Esophagus squamous epithelium (tissue), 5 donors: ENCODE results near the gene CDK17. TPM values are rescaled to one million over a fixed set of nuclear protein-coding genes. Genes with fewer than 3 reads are reported as not detected.

ENCODE experiments used
- DNase-seq: peaks from one replicate; lab custom pipeline; 2025; lab: John Stamatoyannopoulos, UW
- H3K27ac ChIP-seq, 4 donors: fragments of 200-600 bp; sonication (generic); one replicate each; pipeline ENCODE4 v1.5.1; 2016 to 2019; ENCODE audit warnings: mild to moderate bottlenecking in 1 of 4
- H3K27me3 ChIP-seq, 4 donors: fragments of 200-600 bp; sonication (generic); 1 replicate in 3 of 4; 2 replicates in 1 of 4; pipeline versions ENCODE4 v1.5.1 to v1.6.0; 2017 to 2021; ENCODE audit warnings: antibody characterized with exemption in 1 of 4
- H3K36me3 ChIP-seq, 3 donors: fragments of 200-600 bp; sonication (generic); one replicate each; pipeline ENCODE4 v1.5.1; 2016 to 2019
- H3K4me1 ChIP-seq, 3 donors: fragments of 200-600 bp; sonication (generic); one replicate each; pipeline ENCODE4 v1.5.1; 2017 to 2019
- H3K4me3 ChIP-seq, 4 donors: fragments of 200-600 bp; sonication (generic); 1 replicate in 3 of 4; 2 replicates in 1 of 4; pipeline ENCODE4 v1.5.1; 2016 to 2019; ENCODE audit warnings: mild to moderate bottlenecking in 2 of 4, moderate library complexity in 1 of 4
- H3K9me3 ChIP-seq, 3 donors: fragments of 200-600 bp; sonication (generic); one replicate each; pipeline ENCODE4 v1.5.1; 2016 to 2019
- POLR2A ChIP-seq, 4 donors: fragments of 450-650 bp; IDR thresholded peaks; one replicate each; pipeline ENCODE4 v1.6.1; 2017; ENCODE audit warnings: antibody characterized with exemption in 4 of 4, mild to moderate bottlenecking in 4 of 4, moderate library complexity in 3 of 4
- WGBS, 2 donors: methylation state at CpG; one replicate each; pipeline ENCODE4 v1.1.5; 2018; 5-methylcytosine and 5-hydroxymethylcytosine counted together
- intact Hi-C: fragments of 100-400 bp; cut with DNase I; formaldehyde crosslinking; loops from one replicate; pipeline ENCODE4 v1.15.0; 2022
- small RNA-seq, 4 donors: library from RNA; depleted of rRNA; stranded (forward); fragments of <200 nt; gene quantifications; one replicate each; pipeline ENCODE3, GENCODE V24; 2016
- total RNA-seq, 4 donors: library from RNA; depleted of rRNA; stranded (reverse); fragments of >200 nt; gene quantifications; one replicate each; pipeline ENCODE4 v1.1.0, GENCODE V29; 2016
- TF ChIP-seq, protein P1 (sequence below), 6 experiments: fragments of 450-650 bp in 4 of 6; fragments of 200-600 bp in 2 of 6; sonication (generic) in 2 of 6; IDR thresholded peaks; one replicate each; pipeline ENCODE4 v1.5.1; 2016 to 2019; ENCODE audit warnings: antibody characterized with exemption in 6 of 6, mild to moderate bottlenecking in 4 of 6, moderate library complexity in 4 of 6
- donor health status: DM: yes; HTN: yes; CAD: no.

Gene CDK17
- total RNA-seq, 4 donors from 2014 or later = 15.4 to 37.4 (median 19.9) TPM

DNA sequence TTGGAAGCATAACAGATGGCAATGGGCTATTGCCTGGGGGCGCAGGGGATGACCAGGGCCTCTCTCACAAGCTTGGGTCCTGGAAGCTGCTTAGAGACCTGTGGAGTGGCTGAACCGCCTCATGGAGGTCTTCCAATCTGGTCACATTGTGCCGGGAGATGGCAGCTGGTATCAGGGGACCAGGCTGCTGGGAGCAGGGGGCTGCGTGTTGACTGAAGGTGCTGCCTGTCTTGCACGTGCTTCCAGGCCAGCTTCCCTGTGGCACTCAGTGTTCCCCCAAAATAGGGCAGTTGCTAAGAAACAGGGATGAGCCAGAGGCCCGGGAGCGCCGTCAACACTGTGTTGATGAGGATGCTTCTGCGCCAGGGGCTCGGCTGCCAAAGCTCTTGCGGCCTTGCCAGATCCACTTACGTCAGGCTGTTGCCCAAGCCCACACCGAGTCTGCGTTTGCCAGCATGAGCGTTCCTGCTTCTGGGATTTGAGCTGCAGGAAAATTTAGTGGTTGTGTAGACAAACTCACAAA is 166.2 kb downstream of the CDK17 start:
- no peak for TF ChIP-seq POLR2A (IDR thresholded peaks at IDR 0.05)
- TF ChIP-seq, protein P1, sequence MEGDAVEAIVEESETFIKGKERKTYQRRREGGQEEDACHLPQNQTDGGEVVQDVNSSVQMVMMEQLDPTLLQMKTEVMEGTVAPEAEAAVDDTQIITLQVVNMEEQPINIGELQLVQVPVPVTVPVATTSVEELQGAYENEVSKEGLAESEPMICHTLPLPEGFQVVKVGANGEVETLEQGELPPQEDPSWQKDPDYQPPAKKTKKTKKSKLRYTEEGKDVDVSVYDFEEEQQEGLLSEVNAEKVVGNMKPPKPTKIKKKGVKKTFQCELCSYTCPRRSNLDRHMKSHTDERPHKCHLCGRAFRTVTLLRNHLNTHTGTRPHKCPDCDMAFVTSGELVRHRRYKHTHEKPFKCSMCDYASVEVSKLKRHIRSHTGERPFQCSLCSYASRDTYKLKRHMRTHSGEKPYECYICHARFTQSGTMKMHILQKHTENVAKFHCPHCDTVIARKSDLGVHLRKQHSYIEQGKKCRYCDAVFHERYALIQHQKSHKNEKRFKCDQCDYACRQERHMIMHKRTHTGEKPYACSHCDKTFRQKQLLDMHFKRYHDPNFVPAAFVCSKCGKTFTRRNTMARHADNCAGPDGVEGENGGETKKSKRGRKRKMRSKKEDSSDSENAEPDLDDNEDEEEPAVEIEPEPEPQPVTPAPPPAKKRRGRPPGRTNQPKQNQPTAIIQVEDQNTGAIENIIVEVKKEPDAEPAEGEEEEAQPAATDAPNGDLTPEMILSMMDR (IDR thresholded peaks at IDR 0.05) = no peak
- intact Hi-C loops = no loop called here
- peaks cover 42 to 85% (median 63%) of the 10 kb centered on the region in 3 donors for H3K4me1 ChIP-seq
- no peak overlapping the region for H3K4me3 ChIP-seq
- DNase-seq = no peak
- peak overlapping the region; percentile 67 to 95 (median 87) for H3K27ac ChIP-seq
- H3K9me3 ChIP-seq = no peaks in the 10 kb centered on the region
- peaks cover 0 to 48% (median 6%) of the 10 kb centered on the region in 3 donors for H3K36me3 ChIP-seq
- no peaks in the 10 kb centered on the region for H3K27me3 ChIP-seq
- 29 to 35% methylated on average over 8 of the region's 15 CpGs for WGBS, 2 donors

DNA sequence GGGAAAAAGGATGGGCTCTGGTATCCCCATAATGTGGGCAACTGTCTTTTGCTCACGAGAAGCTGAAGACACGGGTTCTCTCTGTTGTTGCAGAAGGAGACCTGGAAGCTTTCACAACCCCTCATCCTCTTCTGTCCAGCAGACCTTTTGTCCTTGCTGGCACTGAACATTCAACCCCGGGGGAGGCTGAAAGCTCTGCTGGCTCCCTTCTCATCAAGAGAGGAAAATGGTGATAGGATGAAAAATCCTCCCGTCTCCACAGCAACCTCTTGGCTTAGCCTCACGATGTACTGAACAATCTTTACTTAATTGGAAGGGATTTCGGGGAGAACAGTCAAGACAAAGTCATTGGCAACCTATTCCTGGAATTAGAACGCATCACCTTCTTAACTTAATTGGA is 167.1 kb downstream of the CDK17 start:
- 53 to 68% methylated on average over 6 to 7 of the region's 7 CpGs for WGBS, 2 donors
- Histone ChIP-seq H3K27me3 (no peaks in the 10 kb centered on the region), H3K4me1 (peaks cover 38 to 79% (median 56%) of the 10 kb centered on the region in 3 donors), H3K36me3 (peaks cover 0 to 48% (median 6%) of the 10 kb centered on the region in 3 donors), H3K27ac (peak overlapping the region; percentile 67 to 95 (median 87)), H3K9me3 (no peaks in the 10 kb centered on the region), H3K4me3 (no peak overlapping the region)
- DNase-seq = no peak
- intact Hi-C loops = no loop called here
- TF ChIP-seq POLR2A (IDR thresholded peaks at IDR 0.05) = no peak
- TF ChIP-seq, protein P1 (IDR thresholded peaks at IDR 0.05) = no peak

DNA sequence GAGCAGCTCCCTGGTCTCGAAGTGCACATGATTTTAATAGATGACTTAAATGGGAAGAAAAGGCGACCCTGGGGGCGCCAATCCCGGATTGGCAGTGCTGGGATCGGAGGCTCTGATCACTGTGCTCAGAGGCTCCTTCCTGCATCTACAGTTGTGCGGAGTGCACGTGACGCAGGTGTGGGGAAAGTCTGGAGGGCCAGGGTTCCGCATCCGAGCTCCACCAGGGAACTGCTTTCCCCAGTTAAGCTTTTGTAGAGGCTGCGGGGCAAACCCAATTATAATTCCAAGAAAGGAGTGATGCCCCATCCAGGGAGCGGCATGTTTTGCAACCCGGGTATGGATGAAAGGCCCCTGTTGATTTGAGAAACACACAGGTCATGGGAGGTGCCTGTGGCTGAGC is 169.6 kb downstream of the CDK17 start:
- no peak overlapping the region for H3K4me3 ChIP-seq
- WGBS, 2 donors = 80 to 85% methylated on average over 5 to 12 of the region's 13 CpGs
- intact Hi-C loops = no loop called here
- H3K36me3 ChIP-seq = peaks cover 6 to 58% (median 9%) of the 10 kb centered on the region in 3 donors
- no peaks in the 10 kb centered on the region for H3K9me3 ChIP-seq
- peak overlapping the region in 3 of 4 donors; percentile 16 to 38 (median 38) for H3K27ac ChIP-seq
- peaks cover 14 to 61% (median 35%) of the 10 kb centered on the region in 3 donors for H3K4me1 ChIP-seq
- TF ChIP-seq POLR2A (IDR thresholded peaks at IDR 0.05) = no peak
- TF ChIP-seq, protein P1 (IDR thresholded peaks at IDR 0.05) = no peak
- H3K27me3 ChIP-seq = no peaks in the 10 kb centered on the region
- no peak for DNase-seq

DNA sequence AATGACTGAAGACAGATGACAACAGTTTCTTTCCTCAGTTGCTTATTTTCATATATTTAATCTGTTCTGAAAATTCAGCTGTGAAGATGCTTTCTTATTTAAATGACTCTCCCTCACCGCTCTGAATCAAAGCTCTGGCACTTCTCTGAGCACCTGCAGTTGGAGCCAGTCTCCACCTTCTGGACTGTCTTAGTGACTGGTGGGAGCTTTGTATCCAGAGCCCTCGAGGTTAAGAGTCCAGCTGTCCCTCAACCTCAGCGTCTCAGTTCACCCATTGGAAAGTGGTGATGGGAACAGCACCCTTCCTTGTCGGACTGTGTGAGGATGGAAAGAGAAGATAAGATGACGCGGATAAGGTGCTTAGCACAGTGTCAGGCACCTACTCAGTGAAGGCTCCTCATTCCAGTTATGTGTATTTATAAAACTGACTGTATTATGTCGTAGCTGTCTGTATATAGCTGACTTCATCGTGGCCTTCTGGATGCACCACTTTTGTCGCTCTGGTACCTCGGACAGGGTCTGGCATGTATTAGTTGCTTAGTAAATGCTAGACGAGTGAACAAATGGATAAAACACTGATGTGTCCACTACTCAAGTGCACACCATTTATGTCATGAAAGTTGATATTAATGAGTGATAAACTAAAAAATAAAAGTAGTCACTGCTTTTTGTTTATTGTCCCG is 171.5 kb downstream of the CDK17 start:
- no peak overlapping the region for H3K4me3 ChIP-seq
- H3K27ac ChIP-seq = peak overlapping the region in 3 of 4 donors; percentile 1 to 55 (median 43)
- intact Hi-C loops = no loop called here
- 76 to 87% methylated on average over 11 to 12 of the region's 12 CpGs for WGBS, 2 donors
- no peak for TF ChIP-seq POLR2A (IDR thresholded peaks at IDR 0.05)
- TF ChIP-seq, protein P1 (IDR thresholded peaks at IDR 0.05) = no peak
- peaks cover 7 to 67% (median 20%) of the 10 kb centered on the region in 3 donors for H3K36me3 ChIP-seq
- no peak for DNase-seq
- H3K4me1 ChIP-seq = peaks cover 9 to 61% (median 35%) of the 10 kb centered on the region in 3 donors
- no peaks in the 10 kb centered on the region for H3K27me3 ChIP-seq
- H3K9me3 ChIP-seq = no peaks in the 10 kb centered on the region

Small RNAs within 50 kb of the gene (small RNA-seq; reads per million reads assigned to genes)
- gene RN7SKP11 = 0 reads per million in 4 donors
- 0 reads per million in 4 donors for gene RNU4-24P

Other genes with a start within 250 kb of the CDK17 start
- gene ELK3, start 206.1 kb downstream of the CDK17 start, total RNA-seq = 10 to 100 TPM; 24.8 to 44.0 (median 34.8) TPM
- under 1 TPM in 3 of 4 donors, not detected in 1; 0.22 to 0.62 (median 0.57) TPM for gene CFAP54, start 89.1 kb upstream of the CDK17 start, total RNA-seq